ENCODE results near the gene INTS6.

- TF ChIP-seq CTCF (IDR thresholded peaks at IDR 0.05) (no peak), POLR2A (IDR thresholded peaks at IDR 0.05) (no peak), EP300 (IDR thresholded peaks at IDR 0.05; ENCODE audit: low read depth) (no peak)
These were observed 2.7 kb upstream of the INTS6 start for GRCh38 chr13:51455532-51455931.
